ENCODE results near the gene GAA. TPM values are rescaled to one million over a fixed set of nuclear protein-coding genes. Genes with fewer than 3 reads are reported as not detected.

GAA gene
- total and polyA plus RNA-seq, 2 of the 13 experiments (the other 11 are each of a cell fraction or from before 2014, with no cell fraction given): 21.6 to 36.4 TPM

DNA sequence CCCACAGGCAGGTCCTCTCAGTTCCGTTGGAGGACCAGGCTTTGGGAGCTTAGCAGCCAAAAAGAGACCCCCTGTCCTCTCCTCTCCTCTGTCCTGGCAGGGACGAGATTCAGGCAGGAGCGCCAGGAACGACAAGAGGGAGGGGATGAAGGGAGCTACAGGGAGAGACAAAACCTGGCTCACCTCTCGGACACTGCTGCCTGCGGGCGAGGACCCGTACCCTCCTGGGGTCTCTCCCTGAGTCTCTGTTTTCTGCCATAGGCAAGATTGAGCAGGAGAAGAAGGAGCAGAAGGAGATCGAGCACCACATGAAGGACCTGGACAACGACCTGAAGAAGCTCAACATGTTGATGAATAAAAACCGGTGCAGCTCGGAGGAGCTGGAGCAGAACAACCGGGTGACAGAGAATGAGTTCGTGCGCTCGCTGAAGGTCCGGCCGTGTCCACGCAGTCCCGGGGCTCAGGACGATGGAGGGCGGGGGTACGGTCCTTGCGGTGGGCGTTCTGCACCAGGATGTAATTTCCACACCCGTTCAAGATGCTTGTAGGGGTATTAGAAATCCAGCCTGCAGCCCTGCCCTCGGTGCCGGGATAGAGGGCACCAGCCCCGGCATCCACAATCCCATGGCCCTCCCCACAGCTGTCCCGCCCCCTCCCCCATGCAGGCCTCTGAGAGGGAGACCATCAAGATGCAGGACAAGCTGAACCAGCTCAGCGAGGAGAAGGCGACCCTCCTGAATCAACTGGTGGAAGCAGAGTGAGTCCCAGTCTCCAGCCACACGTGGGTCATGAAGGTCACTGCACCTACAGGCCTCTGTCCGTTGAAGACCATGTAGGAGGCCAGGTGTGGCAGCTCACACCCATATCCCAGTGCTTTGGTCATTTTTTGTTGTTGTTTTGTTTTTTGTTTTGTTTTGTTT lies 13.8 kb upstream of the GAA start (continued):
- no peak for TF ChIP-seq ZNF142 (CRISPR knock-in tag; IDR thresholded peaks at IDR 0.05)
- TF ChIP-seq SP140L (CRISPR knock-in tag; IDR thresholded peaks at IDR 0.05; ENCODE audit: borderline replicate concordance): no peak
- TF ChIP-seq JUNB (CRISPR knock-in tag; IDR thresholded peaks at IDR 0.05; ENCODE audit: borderline replicate concordance): no peak

DNA sequence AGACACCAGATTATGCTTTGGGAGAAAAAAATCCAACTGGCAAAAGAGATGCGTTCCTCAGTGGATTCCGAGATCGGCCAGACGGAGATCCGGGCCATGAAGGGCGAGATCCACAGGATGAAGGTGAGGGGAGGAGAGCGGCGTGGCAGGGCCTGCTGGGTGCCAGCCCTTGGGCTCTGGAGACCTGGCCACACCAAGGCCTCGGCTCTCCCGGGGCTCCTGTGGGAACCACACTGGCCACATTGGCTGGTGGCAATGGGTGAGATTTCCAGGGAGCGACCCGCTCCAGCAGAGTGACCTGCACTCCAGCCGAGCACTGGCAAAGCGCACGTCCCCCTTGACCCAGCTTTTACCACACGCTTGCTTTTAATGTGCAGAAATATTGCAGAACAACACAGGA lies 11.6 kb upstream of the GAA start:
- Histone ChIP-seq H3K27me3 (ENCODE audit: control insufficient read depth in 1 of 2, insufficient read depth in 2 of 2, low read length in 2 of 2) (peaks cover 10 to 54% of the 10 kb centered on the region in 2 experiments), H3K4me2 (ENCODE audit: low read depth, low read length) (no peak overlapping the region), H3K9ac (ENCODE audit: insufficient read depth, low read depth, low read length) (no peak overlapping the region), H3K36me3 (replicated peaks in 1 of 2; ENCODE audit: control insufficient read depth in 1 of 2, insufficient read depth in 2 of 2, low read length in 2 of 2) (no peaks in the 10 kb centered on the region), H3K4me1 (ENCODE audit: insufficient read depth, low read length) (peaks cover 22% of the 10 kb centered on the region), H4K20me1 (ENCODE audit: insufficient read depth, low read length) (no peaks in the 10 kb centered on the region), H3K27ac (ENCODE audit: extremely low read length, insufficient read depth, low read length) (no peak overlapping the region), H3K79me2 (ENCODE audit: insufficient read depth, low read length) (no peaks in the 10 kb centered on the region), H2AFZ (ENCODE audit: low read length) (no peak overlapping the region), H3K9me3 (ENCODE audit: low read length) (no peaks in the 10 kb centered on the region), H3K4me3 (replicated peaks in 1 of 3; ENCODE audit: insufficient read depth in 1 of 3, low read depth in 2 of 3, low read length in 3 of 3) (no peak overlapping the region)
- intact Hi-C loops (cut with micrococcal nuclease; ENCODE audit: unreplicated experiment): no loop called here
- no peak for FAIRE-seq
- BruUV-seq (replicated peaks): no TSS peak
- no peak for DNase-seq (ENCODE audit: low spot score)
- no peak for ATAC-seq
- ChIA-PET CTCF (ENCODE audit: low intra/inter-chr PET ratio, low total read pairs) (no interaction called here), POLR2A (no interaction called here)
- 69% methylated on average over 16 of the region's 16 CpGs for WGBS (ENCODE audit: low lambda C conversion rate)
- in situ Hi-C loops (cut with HindIII; ENCODE audit: extremely low pct_ligation_motif_present, low pct_unique_long_range_greater_than_20kb): no loop called here
- TF ChIP-seq ZNF839 (CRISPR knock-in tag; IDR thresholded peaks at IDR 0.05; ENCODE audit: borderline replicate concordance) (no peak), NONO (IDR thresholded peaks at IDR 0.05) (no peak), NONO (CRISPR knock-in tag; conservative IDR thresholded peaks at IDR 0.05) (no peak), SP1 (IDR thresholded peaks at IDR 0.05) (no peak), SP1 (CRISPR knock-in tag; IDR thresholded peaks at IDR 0.05) (no peak), GPBP1L1 (CRISPR knock-in tag; IDR thresholded peaks at IDR 0.05) (no peak), BCL6 (CRISPR knock-in tag; IDR thresholded peaks at IDR 0.05) (no peak), HMGA1 (CRISPR knock-in tag; conservative IDR thresholded peaks at IDR 0.05) (no peak), ZNF777 (CRISPR knock-in tag; IDR thresholded peaks at IDR 0.05) (no peak), ATF7 (IDR thresholded peaks at IDR 0.05) (no peak), ATF7 (CRISPR knock-in tag; IDR thresholded peaks at IDR 0.05) (no peak), ZNF33A (CRISPR knock-in tag; IDR thresholded peaks at IDR 0.05; ENCODE audit: borderline replicate concordance) (no peak)
- TF ChIP-seq, protein P1, sequence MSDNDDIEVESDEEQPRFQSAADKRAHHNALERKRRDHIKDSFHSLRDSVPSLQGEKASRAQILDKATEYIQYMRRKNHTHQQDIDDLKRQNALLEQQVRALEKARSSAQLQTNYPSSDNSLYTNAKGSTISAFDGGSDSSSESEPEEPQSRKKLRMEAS (IDR thresholded peaks at IDR 0.05): no peak

Measured in HepG2 (cell line).